Smooth muscle cell (in vitro differentiated cells): Measurements from ENCODE around the gene RIPOR1. TPM values are rescaled to one million over a fixed set of nuclear protein-coding genes. Genes with fewer than 3 reads are reported as not detected.

Experiments used
- DNase-seq: peaks from one replicate; lab custom pipeline; 2025; ENCODE audit not compliant: unreplicated experiment; lab: John Stamatoyannopoulos, UW
- H2AFZ ChIP-seq: fragments of 200-600 bp; sonication (generic); 2 replicates; pipeline ENCODE4 v1.6.0; 2016; ENCODE audit warnings: antibody characterized with exemption, low read depth, mild to moderate bottlenecking
- H3F3A ChIP-seq: fragments of 200-600 bp; sonication (generic); 2 replicates; pipeline ENCODE4 v1.6.0; 2017; ENCODE audit warnings: antibody characterized with exemption, low read depth
- H3K27ac ChIP-seq: fragments of 200-600 bp; sonication (generic); 2 replicates; pipeline ENCODE4 v1.5.1; 2016; ENCODE audit warnings: low read depth, mild to moderate bottlenecking
- H3K27me3 ChIP-seq: fragments of 200-600 bp; sonication (generic); 2 replicates; pipeline ENCODE4 v1.6.1; 2016; ENCODE audit warnings: low read depth, mild to moderate bottlenecking
- H3K36me3 ChIP-seq: fragments of 200-600 bp; sonication (generic); 2 replicates; pipeline ENCODE4 v1.5.1; 2016; ENCODE audit warnings: low read depth
- H3K4me1 ChIP-seq: fragments of 200-600 bp; sonication (generic); 2 replicates; pipeline ENCODE4 v1.5.1; 2016; ENCODE audit warnings: low read depth
- H3K4me2 ChIP-seq: fragments of 200-600 bp; sonication (generic); 2 replicates; pipeline ENCODE4 v1.6.0; 2016; ENCODE audit warnings: mild to moderate bottlenecking
- H3K4me3 ChIP-seq: fragments of 200-600 bp; sonication (generic); 2 replicates; pipeline ENCODE4 v1.5.1; 2016; ENCODE audit warnings: mild to moderate bottlenecking
- H3K79me2 ChIP-seq: fragments of 200-600 bp; sonication (generic); 2 replicates; pipeline ENCODE4 v1.6.0; 2016; ENCODE audit warnings: low read depth, mild to moderate bottlenecking
- H3K9ac ChIP-seq: fragments of 200-600 bp; sonication (generic); 2 replicates; pipeline ENCODE4 v1.6.0; 2016; ENCODE audit warnings: low read depth
- H3K9me3 ChIP-seq: fragments of 200-600 bp; sonication (generic); replicated peaks from 2 replicates; pipeline ENCODE4 v1.5.1; 2016; ENCODE audit warnings: low read depth
- H4K20me1 ChIP-seq: fragments of 200-600 bp; sonication (generic); 2 replicates; pipeline ENCODE4 v1.6.0; 2016; ENCODE audit warnings: low read depth
- WGBS: methylation state at CpG from one replicate; pipeline ENCODE4 v1.1.7; 2016; ENCODE audit warnings: low lambda C conversion rate; 5-methylcytosine and 5-hydroxymethylcytosine counted together
- polyA plus RNA-seq: library from polyadenylated mRNA; unstranded; fragments of >200 nt; fragmentation: Nextera tagmentation; extraction: Ambion mirVana; gene quantifications from 2 replicates; pipeline ENCODE4 v1.2.1, GENCODE V29; 2016
- total RNA-seq: library from RNA; depleted of rRNA; stranded (reverse); fragments of >200 nt; gene quantifications from 2 replicates; pipeline ENCODE4 v1.2.3, GENCODE V29; 2014
- TF ChIP-seq, protein P1 (sequence below): fragments of 200-600 bp; sonication (generic); IDR thresholded peaks from 2 replicates; pipeline ENCODE4 v1.5.1; 2017; ENCODE audit warnings: borderline replicate concordance, mild to moderate bottlenecking, antibody characterized with exemption; ENCODE audit not compliant: insufficient read depth, poor library complexity, severe bottlenecking

Gene RIPOR1
- total and polyA plus RNA-seq, 2 experiments from 2014 or later: 26.6 to 47.3 TPM

DNA sequence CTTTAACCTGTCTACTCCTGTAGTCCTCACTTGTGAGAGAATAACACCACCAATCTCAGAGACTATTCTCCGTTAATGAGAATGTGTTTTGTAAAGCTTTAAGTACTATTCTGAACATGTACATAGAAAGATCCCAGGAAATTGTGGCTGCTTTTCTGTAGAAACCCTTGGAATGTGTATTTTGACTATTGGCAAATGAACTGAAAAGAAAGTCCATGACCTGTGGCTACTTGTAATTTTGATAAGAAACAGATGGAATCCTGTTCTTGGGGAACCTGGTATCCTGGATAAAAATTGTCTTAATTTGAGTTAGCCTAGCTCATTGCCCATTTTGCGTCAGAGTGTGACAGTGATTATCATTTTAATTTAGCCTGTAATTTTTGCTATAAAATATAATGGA lies 42.8 kb downstream of the RIPOR1 start:
- DNase-seq: no peak
- peak overlapping the region; percentile 41 for H3K4me2 ChIP-seq

GRCh38 chr16:67571981-67572431 lies 43.4 kb downstream of the RIPOR1 start:
- Histone ChIP-seq H3F3A (peaks cover 10% of the 10 kb centered on the region), H3K27ac (peak overlapping the region; percentile 83), H3K36me3 (peaks cover 3% of the 10 kb centered on the region), H3K4me1 (no peaks in the 10 kb centered on the region), H3K4me3 (no peak overlapping the region), H4K20me1 (peaks cover 98% of the 10 kb centered on the region), H3K27me3 (no peaks in the 10 kb centered on the region), H2AFZ (no peak overlapping the region), H3K9ac (peak overlapping the region; percentile 4), H3K4me2 (peak overlapping the region; percentile 41), H3K79me2 (peaks cover 86% of the 10 kb centered on the region), H3K9me3 (no peaks in the 10 kb centered on the region)
- TF ChIP-seq, protein P1, sequence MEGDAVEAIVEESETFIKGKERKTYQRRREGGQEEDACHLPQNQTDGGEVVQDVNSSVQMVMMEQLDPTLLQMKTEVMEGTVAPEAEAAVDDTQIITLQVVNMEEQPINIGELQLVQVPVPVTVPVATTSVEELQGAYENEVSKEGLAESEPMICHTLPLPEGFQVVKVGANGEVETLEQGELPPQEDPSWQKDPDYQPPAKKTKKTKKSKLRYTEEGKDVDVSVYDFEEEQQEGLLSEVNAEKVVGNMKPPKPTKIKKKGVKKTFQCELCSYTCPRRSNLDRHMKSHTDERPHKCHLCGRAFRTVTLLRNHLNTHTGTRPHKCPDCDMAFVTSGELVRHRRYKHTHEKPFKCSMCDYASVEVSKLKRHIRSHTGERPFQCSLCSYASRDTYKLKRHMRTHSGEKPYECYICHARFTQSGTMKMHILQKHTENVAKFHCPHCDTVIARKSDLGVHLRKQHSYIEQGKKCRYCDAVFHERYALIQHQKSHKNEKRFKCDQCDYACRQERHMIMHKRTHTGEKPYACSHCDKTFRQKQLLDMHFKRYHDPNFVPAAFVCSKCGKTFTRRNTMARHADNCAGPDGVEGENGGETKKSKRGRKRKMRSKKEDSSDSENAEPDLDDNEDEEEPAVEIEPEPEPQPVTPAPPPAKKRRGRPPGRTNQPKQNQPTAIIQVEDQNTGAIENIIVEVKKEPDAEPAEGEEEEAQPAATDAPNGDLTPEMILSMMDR: no peak
- no peak for DNase-seq
- WGBS: 68% methylated on average over 4 of the region's 4 CpGs

More for the DNA sequence above, 42.8 kb downstream of the RIPOR1 start:
- Histone ChIP-seq H3K27ac (peak overlapping the region; percentile 83), H3K79me2 (peaks cover 88% of the 10 kb centered on the region), H3K36me3 (peaks cover 3% of the 10 kb centered on the region), H3K4me3 (no peak overlapping the region), H4K20me1 (peaks cover 98% of the 10 kb centered on the region), H3K4me1 (no peaks in the 10 kb centered on the region), H3K27me3 (no peaks in the 10 kb centered on the region), H3F3A (peaks cover 10% of the 10 kb centered on the region), H3K9ac (peak overlapping the region; percentile 4), H2AFZ (no peak overlapping the region), H3K9me3 (no peaks in the 10 kb centered on the region)
- TF ChIP-seq, protein P1: no peak
- 96% methylated on average over 2 of the region's 2 CpGs for WGBS

- H3K36me3 ChIP-seq: no peaks in the 10 kb centered on the region
- H3K9ac ChIP-seq: no peak overlapping the region
- H2AFZ ChIP-seq: no peak overlapping the region
- H3K27me3 ChIP-seq: no peaks in the 10 kb centered on the region
- H3K27ac ChIP-seq: no peak overlapping the region
- H4K20me1 ChIP-seq: peaks cover 95% of the 10 kb centered on the region
- no peaks in the 10 kb centered on the region for H3F3A ChIP-seq
- no peaks in the 10 kb centered on the region for H3K9me3 ChIP-seq
- 97% methylated on average over 4 of the region's 4 CpGs for WGBS
- no peak overlapping the region for H3K4me3 ChIP-seq
- H3K4me1 ChIP-seq: no peaks in the 10 kb centered on the region
- H3K4me2 ChIP-seq: no peak overlapping the region
- DNase-seq: no peak
- TF ChIP-seq, protein P1: no peak
- H3K79me2 ChIP-seq: peaks cover 90% of the 10 kb centered on the region
These were observed 51.1 kb downstream of the RIPOR1 start for GRCh38 chr16:67579686-67580085.

DNA sequence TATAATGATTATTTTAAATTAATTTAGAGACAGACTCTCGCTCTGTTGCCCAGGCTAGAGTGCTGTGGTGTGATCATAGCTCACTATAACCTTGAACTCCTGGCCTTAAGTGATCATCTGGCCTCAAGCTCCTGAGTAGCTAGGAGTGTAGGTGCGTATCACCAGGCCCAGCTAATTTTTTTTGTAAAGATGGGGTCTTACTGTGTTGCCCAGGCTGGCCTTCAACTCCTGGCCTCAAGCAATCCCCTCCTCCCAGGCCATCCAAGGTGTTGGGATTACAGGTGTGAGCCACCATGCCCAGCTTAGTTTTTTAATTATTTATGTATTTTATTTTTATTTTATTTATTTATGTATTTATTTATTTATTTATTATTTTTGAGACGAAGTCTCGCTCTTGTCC lies 51.6 kb downstream of the RIPOR1 start:
- Histone ChIP-seq H3K79me2 (peaks cover 90% of the 10 kb centered on the region), H3F3A (no peaks in the 10 kb centered on the region), H4K20me1 (peaks cover 95% of the 10 kb centered on the region), H3K4me2 (no peak overlapping the region), H3K36me3 (no peaks in the 10 kb centered on the region), H3K27me3 (no peaks in the 10 kb centered on the region), H3K4me3 (no peak overlapping the region), H3K9ac (no peak overlapping the region), H3K27ac (no peak overlapping the region), H3K4me1 (no peaks in the 10 kb centered on the region), H2AFZ (no peak overlapping the region), H3K9me3 (no peaks in the 10 kb centered on the region)
- no peak for DNase-seq
- TF ChIP-seq, protein P1: no peak
- 95% methylated on average over 4 of the region's 4 CpGs for WGBS
